GM11168 (cell line): Measurements from ENCODE around the gene TLE5.
"Not testable (repeated sequence)": the region's sequence is repeated elsewhere in the genome, so short reads cannot be mapped to it uniquely, and the experiment has no call there.

Experiments used
- in situ Hi-C: fragments of 300-500 bp; cut with MboI; formaldehyde crosslinking; loops from one replicate; pipeline ENCODE4 v1.12.0; 2022; ENCODE audit warnings: low sequenced_read_pairs; ENCODE audit not compliant: unreplicated experiment

The TLE5 gene

GRCh38 chr19:3096902-3097326 is 34.6 kb upstream of the TLE5 start:
- in situ Hi-C loops, result no loop called here

DNA sequence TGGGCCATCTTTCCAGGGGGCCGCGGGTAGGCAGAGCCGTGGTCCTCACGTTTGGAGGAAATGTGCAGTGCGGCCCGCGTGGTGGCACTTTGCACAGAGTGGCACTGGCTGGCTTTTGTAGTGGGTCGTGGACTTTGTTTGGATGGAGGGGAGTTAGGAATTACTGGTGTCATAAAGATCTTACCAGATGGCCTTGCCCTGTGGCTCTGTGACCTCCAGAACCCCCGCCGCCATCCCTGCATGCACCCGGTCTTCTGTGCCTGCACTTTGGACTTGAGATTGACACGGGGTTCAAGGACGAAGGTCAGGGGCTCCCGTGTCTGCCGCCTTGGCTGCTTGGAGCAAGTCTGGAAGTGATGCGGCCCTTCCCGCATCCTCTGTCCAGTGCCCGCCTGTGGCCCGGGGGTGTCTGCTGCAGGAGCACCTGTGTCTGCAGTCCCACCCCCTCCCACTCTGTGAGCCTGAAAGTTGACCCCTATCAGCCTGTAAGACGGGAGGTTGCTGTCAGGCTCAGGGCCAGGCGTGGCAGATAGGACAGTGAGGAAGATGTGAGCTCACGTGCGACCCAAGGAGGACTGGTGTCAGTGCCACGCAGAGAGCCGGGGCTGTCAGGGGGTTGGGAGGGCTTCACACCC is 34.1 kb upstream of the TLE5 start:
- in situ Hi-C loops, result no loop called here

GRCh38 chr19:3095441-3096191 is 33.3 kb upstream of the TLE5 start:
- in situ Hi-C loops, result no loop called here

GRCh38 chr19:3094601-3095440 is 32.5 kb upstream of the TLE5 start:
- in situ Hi-C loops, result no loop called here

GRCh38 chr19:3089299-3089855 is 27.1 kb upstream of the TLE5 start:
- in situ Hi-C loops, result not testable (repeated sequence)

DNA sequence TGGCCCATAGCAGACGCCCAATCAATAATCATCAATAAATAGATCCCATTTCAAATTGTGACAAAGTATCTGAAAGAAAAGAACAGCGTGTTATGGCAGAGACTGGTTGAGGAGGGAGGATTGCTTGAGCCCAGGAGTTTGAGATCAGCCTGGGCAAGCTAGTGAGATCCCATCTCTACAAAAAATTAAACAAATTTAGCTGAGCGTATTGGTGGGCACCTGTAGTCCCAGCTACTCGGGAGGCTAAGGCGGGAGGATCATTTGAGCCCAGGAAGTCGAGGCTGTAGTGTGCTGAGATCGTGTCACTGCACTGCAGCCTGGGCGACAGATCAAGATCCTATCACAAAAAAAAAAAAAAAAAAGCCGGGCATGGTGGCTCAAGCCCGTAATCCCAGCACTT is 25.5 kb upstream of the TLE5 start:
- in situ Hi-C loops, result no loop called here

GRCh38 chr19:3084943-3085342 is 22.6 kb upstream of the TLE5 start:
- in situ Hi-C loops, result no loop called here

- in situ Hi-C loops, result no loop called here
Measured at GRCh38 chr19:3083964-3084363, 21.7 kb upstream of the TLE5 start.

GRCh38 chr19:3082331-3082730 is 20.0 kb upstream of the TLE5 start:
- in situ Hi-C loops, result no loop called here

- in situ Hi-C loops, result no loop called here
Measured at GRCh38 chr19:3080286-3080685, 18.0 kb upstream of the TLE5 start.

DNA sequence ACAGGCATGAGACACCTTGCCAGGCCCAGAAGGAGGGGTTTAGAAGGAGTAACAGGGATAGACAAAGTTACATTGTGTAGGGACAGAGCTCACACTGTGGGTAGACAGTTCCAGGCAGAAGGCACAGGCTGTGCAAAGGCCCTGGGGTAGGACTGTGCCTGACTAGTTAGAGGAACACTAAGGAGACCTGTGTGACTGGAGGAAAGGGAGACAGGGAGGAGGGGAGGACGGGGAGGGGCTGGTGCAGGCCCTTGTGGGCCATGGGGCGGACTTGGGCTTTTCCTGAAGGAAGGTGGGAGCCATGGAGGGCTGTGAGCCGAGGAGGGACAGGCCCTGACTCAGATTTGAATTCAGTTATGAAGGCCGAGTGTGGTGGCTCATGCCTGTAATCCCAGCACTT is 17.3 kb upstream of the TLE5 start:
- in situ Hi-C loops, result no loop called here

- in situ Hi-C loops, result no loop called here
Measured at GRCh38 chr19:3075605-3076431, 13.5 kb upstream of the TLE5 start.

GRCh38 chr19:3073931-3074595 is 11.8 kb upstream of the TLE5 start:
- in situ Hi-C loops, result no loop called here

DNA sequence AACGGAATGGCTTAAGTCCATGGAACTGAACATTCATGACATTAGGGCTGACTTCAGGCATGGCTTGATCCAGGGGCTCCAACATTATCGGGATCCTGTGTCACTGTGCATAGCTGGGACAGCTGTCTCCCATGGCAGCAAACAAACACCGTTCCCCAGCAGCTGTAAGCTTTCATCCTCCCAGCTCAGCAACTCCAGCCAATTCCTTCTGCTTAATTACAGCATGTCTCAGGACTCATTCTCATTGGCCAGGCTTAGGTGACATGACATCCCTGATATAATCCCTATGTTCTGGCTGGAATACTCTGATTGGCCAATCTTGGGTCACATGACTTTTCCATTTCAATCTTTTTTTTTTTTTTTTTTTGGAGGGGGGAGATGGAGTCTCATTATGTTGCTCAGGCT is 10.9 kb upstream of the TLE5 start:
- in situ Hi-C loops, result no loop called here

DNA sequence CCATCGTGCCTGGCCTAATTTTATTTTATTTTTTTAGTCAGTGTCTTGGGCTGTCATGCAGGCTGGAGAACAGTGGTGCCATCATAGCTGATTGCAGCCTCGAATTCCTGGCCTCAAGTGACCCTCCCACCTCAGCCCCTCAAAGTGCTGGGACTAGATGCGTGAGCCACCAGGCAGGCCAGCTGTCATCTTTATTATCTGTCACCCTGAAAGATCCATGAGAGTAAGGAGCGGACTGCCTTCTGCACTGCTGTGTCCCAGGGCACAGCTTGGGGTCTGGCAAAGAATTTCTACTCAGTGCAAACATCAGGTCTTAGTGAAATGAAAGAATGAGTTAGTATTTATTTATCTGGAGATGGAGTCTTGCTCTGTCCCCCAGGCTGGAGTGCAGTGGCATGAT is 9.5 kb upstream of the TLE5 start:
- in situ Hi-C loops, result no loop called here

DNA sequence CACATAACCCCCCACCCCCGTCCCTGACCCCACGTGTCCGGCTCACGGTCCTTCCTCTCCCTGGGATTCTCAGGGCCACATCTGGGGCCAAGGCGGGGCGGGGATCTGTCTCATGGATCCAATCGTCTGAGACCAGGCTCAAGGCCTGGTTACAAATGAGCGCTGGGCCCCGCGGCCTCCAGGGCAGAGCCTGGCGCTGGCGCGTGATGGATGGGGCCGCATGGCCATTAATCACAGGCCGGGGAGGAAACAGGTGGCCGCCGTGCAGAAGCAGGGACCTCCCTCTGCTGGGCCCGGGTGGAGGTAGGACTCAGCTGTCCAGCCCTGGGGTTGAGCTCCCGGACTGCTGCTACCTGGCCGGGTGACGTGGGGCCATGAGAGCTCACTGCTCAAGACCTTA is 5.8 kb upstream of the TLE5 start:
- in situ Hi-C loops, result no loop called here

DNA sequence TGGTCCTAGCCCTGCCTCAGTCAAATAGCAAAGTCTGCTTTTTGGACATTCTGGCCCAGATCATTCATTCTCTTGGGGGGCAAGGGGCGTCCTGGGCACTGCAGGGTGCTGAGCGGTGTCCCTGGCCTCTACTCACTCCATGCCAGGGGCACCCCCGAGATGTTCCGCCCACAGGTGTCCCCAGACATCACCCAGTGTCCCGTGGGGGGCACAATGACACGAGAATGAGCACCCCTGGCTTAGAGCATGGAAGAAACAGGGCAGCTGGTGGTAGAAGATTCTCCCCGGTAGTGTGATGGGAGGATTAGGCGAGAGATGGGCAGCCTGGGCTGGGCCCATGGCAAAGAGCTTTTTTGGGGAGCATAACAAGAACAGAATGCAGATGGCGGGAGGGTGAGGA is 5.3 kb upstream of the TLE5 start:
- in situ Hi-C loops, result no loop called here

DNA sequence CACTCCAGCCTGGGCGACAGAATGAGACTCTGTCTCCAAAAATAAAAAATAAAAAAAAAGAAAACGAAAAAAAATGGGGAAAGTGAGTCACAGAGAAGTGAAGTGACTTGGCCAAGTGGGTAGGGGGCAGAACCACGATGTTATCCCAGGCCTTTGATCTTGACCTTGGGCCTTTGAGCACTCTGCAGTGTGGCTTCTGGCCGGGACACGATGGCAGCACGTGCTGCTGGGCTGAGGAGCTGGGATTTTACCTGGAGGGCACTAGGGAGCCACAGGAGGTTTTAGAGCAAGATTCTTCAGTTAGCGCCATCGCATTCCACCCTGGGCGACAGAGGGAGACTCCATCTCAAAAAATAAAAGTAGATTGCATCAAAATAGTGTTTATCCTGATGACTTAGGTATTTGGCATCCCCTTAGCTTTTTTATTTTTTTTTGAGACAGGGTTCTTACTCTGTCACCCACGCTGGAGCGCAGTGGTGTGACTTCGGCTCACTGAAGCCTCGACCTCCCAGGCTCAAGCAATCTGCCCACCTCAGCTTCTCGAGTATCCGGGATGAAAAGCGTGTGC is 4.3 kb upstream of the TLE5 start:
- in situ Hi-C loops, result no loop called here

DNA sequence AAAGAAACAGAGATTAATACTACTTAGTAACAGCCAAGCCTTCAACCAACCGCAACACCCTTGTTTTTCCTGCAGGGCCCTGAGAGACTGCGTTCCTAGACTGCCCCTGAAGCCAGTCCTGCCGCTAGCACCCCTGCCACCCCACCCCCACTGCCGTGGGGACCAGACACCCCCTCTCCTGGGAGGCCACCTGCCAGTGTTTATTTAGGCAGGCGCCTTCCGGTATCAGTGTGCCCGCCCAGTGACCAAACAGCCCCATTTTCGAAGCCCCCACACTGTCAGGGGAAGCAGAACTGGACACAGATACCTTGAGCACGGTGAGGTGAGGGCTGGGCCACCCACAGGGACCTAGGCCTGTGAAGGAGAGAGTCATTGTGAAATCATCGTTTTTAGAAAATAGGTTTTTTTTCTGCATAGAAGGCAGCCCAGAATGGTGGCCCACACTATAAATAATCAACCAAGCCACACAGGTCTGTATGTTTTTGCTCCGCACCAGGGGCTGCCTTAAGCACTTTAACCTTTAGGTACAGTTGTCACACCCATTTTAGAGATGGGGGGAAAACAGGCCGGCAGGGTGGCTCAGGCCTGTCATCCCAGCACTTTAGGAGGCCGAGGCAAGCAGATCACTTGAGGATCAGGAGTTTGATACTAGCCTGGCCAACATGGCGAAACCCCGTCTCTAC is 3.5 kb upstream of the TLE5 start:
- in situ Hi-C loops, result no loop called here
